Measurements from ENCODE around the gene SSR4.
A peak's percentile ranks its signal among the peaks of the same experiment; 100 is the strongest.

The SSR4 gene

GRCh38 chrX:153765138-153766079 lies 29.1 kb upstream of the SSR4 start:
- no peak for DNase-seq
- CTCF ChIA-PET = interaction anchor here (1.2 to 1.6 kb wide), 2 partner anchors 127 to 185 kb away, joined by 4 read pairs; no protein-coding TSS in a partner anchor

GRCh38 chrX:153766098-153766817 lies 28.2 kb upstream of the SSR4 start:
- H3K27ac Mint-ChIP-seq = no peak overlapping the region
- DNase-seq = peak; percentile 35
- H3K4me3 Mint-ChIP-seq = no peak overlapping the region
- H3K9me3 Mint-ChIP-seq = no peaks in the 10 kb centered on the region
- H3K36me3 Mint-ChIP-seq = no peaks in the 10 kb centered on the region
- peaks cover 14% of the 10 kb centered on the region for H3K27me3 Mint-ChIP-seq
- CTCF ChIA-PET = interaction anchor here (1.6 to 1.8 kb wide), 2 partner anchors 181 to 184 kb away, joined by 4 to 8 read pairs; no protein-coding TSS in a partner anchor
- H3K4me1 Mint-ChIP-seq = peaks cover 9% of the 10 kb centered on the region

More at GRCh38 chrX:153765138-153766079, 29.1 kb upstream of the SSR4 start:
- H3K27ac Mint-ChIP-seq = no peak overlapping the region
- H3K27me3 Mint-ChIP-seq = peaks cover 14% of the 10 kb centered on the region
- H3K9me3 Mint-ChIP-seq = no peaks in the 10 kb centered on the region
- no peak overlapping the region for H3K4me3 Mint-ChIP-seq
- no peaks in the 10 kb centered on the region for H3K36me3 Mint-ChIP-seq
- H3K4me1 Mint-ChIP-seq = peaks cover 9% of the 10 kb centered on the region

- no peak for DNase-seq
- CTCF ChIA-PET = interaction anchor here (1.6 to 1.8 kb wide), 2 partner anchors 180 to 183 kb away, joined by 4 to 8 read pairs; no protein-coding TSS in a partner anchor
- H3K27ac Mint-ChIP-seq = no peak overlapping the region
- no peaks in the 10 kb centered on the region for H3K36me3 Mint-ChIP-seq
- H3K9me3 Mint-ChIP-seq = no peaks in the 10 kb centered on the region
- peaks cover 14% of the 10 kb centered on the region for H3K27me3 Mint-ChIP-seq
- no peak overlapping the region for H3K4me3 Mint-ChIP-seq
- H3K4me1 Mint-ChIP-seq = peaks cover 9% of the 10 kb centered on the region
Measured at GRCh38 chrX:153766871-153767673, 27.4 kb upstream of the SSR4 start.

- CTCF ChIA-PET = interaction anchor here (1.8 kb wide), 1 partner anchor 179 kb away, joined by 8 read pairs; no protein-coding TSS in a partner anchor
Measured at GRCh38 chrX:153767674-153768055, 26.8 kb upstream of the SSR4 start.

GRCh38 chrX:153768311-153769157 lies 25.9 kb upstream of the SSR4 start:
- Mint-ChIP-seq H3K9me3 (no peaks in the 10 kb centered on the region), H3K27me3 (peaks cover 14% of the 10 kb centered on the region), H3K4me3 (no peak overlapping the region), H3K27ac (no peak overlapping the region), H3K36me3 (no peaks in the 10 kb centered on the region), H3K4me1 (peaks cover 9% of the 10 kb centered on the region)
- CTCF ChIA-PET = no interaction called here
- no peak for DNase-seq

More at GRCh38 chrX:153767674-153768055, 26.8 kb upstream of the SSR4 start:
- Mint-ChIP-seq H3K36me3 (no peaks in the 10 kb centered on the region), H3K27me3 (peaks cover 14% of the 10 kb centered on the region), H3K4me1 (peaks cover 9% of the 10 kb centered on the region), H3K4me3 (no peak overlapping the region), H3K9me3 (no peaks in the 10 kb centered on the region), H3K27ac (no peak overlapping the region)
- DNase-seq = no peak

GRCh38 chrX:153769158-153769864 lies 25.2 kb upstream of the SSR4 start:
- CTCF ChIA-PET = no interaction called here
- no peak overlapping the region for H3K27ac Mint-ChIP-seq

GRCh38 chrX:153769865-153770600 lies 24.4 kb upstream of the SSR4 start:
- no peaks in the 10 kb centered on the region for H3K36me3 Mint-ChIP-seq
- no peak overlapping the region for H3K27ac Mint-ChIP-seq
- H3K4me1 Mint-ChIP-seq = peaks cover 6% of the 10 kb centered on the region
- CTCF ChIA-PET = no interaction called here
- DNase-seq = no peak
- H3K9me3 Mint-ChIP-seq = no peaks in the 10 kb centered on the region
- H3K4me3 Mint-ChIP-seq = no peak overlapping the region
- peaks cover 9% of the 10 kb centered on the region for H3K27me3 Mint-ChIP-seq

More at GRCh38 chrX:153769158-153769864, 25.2 kb upstream of the SSR4 start:
- Mint-ChIP-seq H3K27me3 (peaks cover 9% of the 10 kb centered on the region), H3K36me3 (no peaks in the 10 kb centered on the region), H3K4me3 (no peak overlapping the region), H3K4me1 (peaks cover 6% of the 10 kb centered on the region), H3K9me3 (no peaks in the 10 kb centered on the region)
- no peak for DNase-seq

GRCh38 chrX:153770601-153771414 lies 23.7 kb upstream of the SSR4 start:
- CTCF ChIA-PET = no interaction called here
- Mint-ChIP-seq H3K4me3 (no peak overlapping the region), H3K9me3 (no peaks in the 10 kb centered on the region), H3K4me1 (peaks cover 6% of the 10 kb centered on the region), H3K36me3 (no peaks in the 10 kb centered on the region), H3K27me3 (peaks cover 9% of the 10 kb centered on the region), H3K27ac (no peak overlapping the region)
- no peak for DNase-seq

GRCh38 chrX:153771415-153772315 lies 22.8 kb upstream of the SSR4 start:
- Mint-ChIP-seq H3K4me3 (no peak overlapping the region), H3K27ac (no peak overlapping the region), H3K27me3 (peaks cover 2% of the 10 kb centered on the region)

GRCh38 chrX:153772316-153773217 lies 21.9 kb upstream of the SSR4 start:
- Mint-ChIP-seq H3K4me1 (peaks cover 2% of the 10 kb centered on the region), H3K27ac (no peak overlapping the region), H3K4me3 (no peak overlapping the region), H3K27me3 (no peaks in the 10 kb centered on the region), H3K36me3 (no peaks in the 10 kb centered on the region), H3K9me3 (no peaks in the 10 kb centered on the region)
- peak; percentile 5 for DNase-seq
- CTCF ChIA-PET = interaction anchor here (1.4 kb wide), 1 partner anchor 175 kb away, joined by 3 read pairs; no protein-coding TSS in a partner anchor

More at GRCh38 chrX:153771415-153772315, 22.8 kb upstream of the SSR4 start:
- Mint-ChIP-seq H3K4me1 (peaks cover 2% of the 10 kb centered on the region), H3K36me3 (no peaks in the 10 kb centered on the region), H3K9me3 (no peaks in the 10 kb centered on the region)
- CTCF ChIA-PET = interaction anchor here (1.4 kb wide), 1 partner anchor 176 kb away, joined by 3 read pairs; no protein-coding TSS in a partner anchor
- no peak for DNase-seq

All from activated naive CD4-positive, alpha-beta T cell treated with anti-CD3 and anti-CD28 coated beads, Interleukin-2, amount 10 ng/mL, durations not matched to agents 7 days and 5 days (primary cell).